ENCODE measurements around the gene WNT3A.

- TF ChIP-seq CTCF (IDR thresholded peaks at IDR 0.05) (no peak), POLR2A (IDR thresholded peaks at IDR 0.05) (no peak)
Observed at GRCh38 chr1:228063251-228064191, 56.7 kb downstream of the WNT3A start.

Data from esophagus squamous epithelium (tissue), 4 donors.